ENCODE data around the gene ABCF3. TPM values are rescaled to one million over a fixed set of nuclear protein-coding genes. Genes with fewer than 3 reads are reported as not detected.

ABCF3 gene
- polyA plus RNA-seq, 3 donors = 37.4 to 57.2 (median 42.4) TPM

GRCh38 chr3:184222521-184222920 is 36.5 kb downstream of the ABCF3 start:
- no peak overlapping the region for H3K27ac ChIP-seq (ENCODE audit: low read depth, low read length)
- 77 to 87% (median 78%) methylated on average over 3 of the region's 3 CpGs for WGBS, 3 donors

- H3K27ac ChIP-seq (ENCODE audit: low read depth, low read length) = no peak overlapping the region
- 80 to 83% (median 81%) methylated on average over 3 of the region's 3 CpGs for WGBS, 3 donors
These were observed 37.9 kb downstream of the ABCF3 start for GRCh38 chr3:184223946-184224345.

GRCh38 chr3:184227481-184227935 is 41.5 kb downstream of the ABCF3 start:
- H3K27ac ChIP-seq (ENCODE audit: low read depth, low read length) = no peak overlapping the region
- 50 to 51% (median 51%) methylated on average over 2 of the region's 2 CpGs for WGBS, 3 donors

GRCh38 chr3:184228376-184229137 is 42.6 kb downstream of the ABCF3 start:
- 45 to 55% (median 49%) methylated on average over 11 to 12 of the region's 12 CpGs for WGBS, 3 donors
- H3K27ac ChIP-seq (ENCODE audit: low read depth, low read length) = no peak overlapping the region

GRCh38 chr3:184229394-184230080 is 43.5 kb downstream of the ABCF3 start, which contains the start of gene VWA5B2:
TSS of gene VWA5B2 (plus strand) at chr3:184229585. CDS start at chr3:184230529, 944 bp downstream.
- no peak within 1 kb of the TSS for H3K27ac ChIP-seq (ENCODE audit: low read depth, low read length)
- WGBS, 3 donors = 0 to 1% (median 1%) methylated on average over 33 to 66 of the region's 66 CpGs

- 0 to 1% (median 1%) methylated on average over 52 to 60 of the region's 61 CpGs for WGBS, 3 donors
- H3K27ac ChIP-seq (ENCODE audit: low read depth, low read length) = no peak overlapping the region
These were observed 44.1 kb downstream of the ABCF3 start for GRCh38 chr3:184230081-184230602.

GRCh38 chr3:184230603-184231528 is 44.9 kb downstream of the ABCF3 start:
- H3K27ac ChIP-seq (ENCODE audit: low read depth, low read length) = no peak overlapping the region
- 5 to 10% (median 7%) methylated on average over 65 to 79 of the region's 79 CpGs for WGBS, 3 donors

- whole genome bisulfite sequencing, 3 donors = 59 to 83% (median 69%) methylated on average over 3 of the region's 3 CpGs
- H3K27ac ChIP-seq (ENCODE audit: low read depth, low read length) = no peak overlapping the region
These were observed 45.7 kb downstream of the ABCF3 start for GRCh38 chr3:184231671-184232070.

GRCh38 chr3:184233127-184233843 is 47.3 kb downstream of the ABCF3 start:
- H3K27ac ChIP-seq (ENCODE audit: low read depth, low read length) = no peak overlapping the region
- 87 to 95% (median 92%) methylated on average over 22 to 23 of the region's 23 CpGs for WGBS, 3 donors

- 17 to 38% (median 32%) methylated on average over 4 of the region's 4 CpGs for WGBS, 3 donors
- no peak overlapping the region for H3K27ac ChIP-seq (ENCODE audit: low read depth, low read length)
These were observed 48.2 kb downstream of the ABCF3 start for GRCh38 chr3:184234224-184234623.

- H3K27ac ChIP-seq (ENCODE audit: low read depth, low read length) = no peak overlapping the region
- 85 to 90% (median 87%) methylated on average over 18 to 19 of the region's 19 CpGs for WGBS, 3 donors
These were observed 48.8 kb downstream of the ABCF3 start for GRCh38 chr3:184234671-184235380.

- 79 to 95% (median 81%) methylated on average over 4 of the region's 4 CpGs for WGBS, 3 donors
These were observed 49.5 kb downstream of the ABCF3 start for GRCh38 chr3:184235381-184236032.

GRCh38 chr3:184236033-184236410 is 50.0 kb downstream of the ABCF3 start:
- 59 to 70% (median 65%) methylated on average over 14 of the region's 14 CpGs for WGBS, 3 donors
- no peak overlapping the region for H3K27ac ChIP-seq (ENCODE audit: low read depth, low read length)

More at GRCh38 chr3:184235381-184236032, 49.5 kb downstream of the ABCF3 start:
- no peak overlapping the region for H3K27ac ChIP-seq (ENCODE audit: low read depth, low read length)

- 83 to 97% (median 86%) methylated on average over 3 of the region's 3 CpGs for WGBS, 3 donors
- H3K27ac ChIP-seq (ENCODE audit: low read depth, low read length) = no peak overlapping the region
These were observed 50.6 kb downstream of the ABCF3 start for GRCh38 chr3:184236636-184237035.

- H3K27ac ChIP-seq (ENCODE audit: low read depth, low read length) = no peak overlapping the region
- WGBS, 3 donors = 77 to 83% (median 80%) methylated on average over 7 of the region's 7 CpGs
These were observed 51.2 kb downstream of the ABCF3 start for GRCh38 chr3:184237211-184237610.

- no peak overlapping the region for H3K27ac ChIP-seq (ENCODE audit: low read depth, low read length)
- 24 to 50% (median 43%) methylated on average over 1 of the region's 1 CpG for WGBS, 3 donors
These were observed 51.8 kb downstream of the ABCF3 start for GRCh38 chr3:184237807-184238206.
